ENCODE results near the gene KLHL1. TPM values are rescaled to one million over a fixed set of nuclear protein-coding genes. Genes with fewer than 3 reads are reported as not detected.

The KLHL1 gene
- total RNA-seq, 8 experiments from 2014 or later, result 0.17 to 14.5 (median 7.5) TPM; not detected in 1

DNA sequence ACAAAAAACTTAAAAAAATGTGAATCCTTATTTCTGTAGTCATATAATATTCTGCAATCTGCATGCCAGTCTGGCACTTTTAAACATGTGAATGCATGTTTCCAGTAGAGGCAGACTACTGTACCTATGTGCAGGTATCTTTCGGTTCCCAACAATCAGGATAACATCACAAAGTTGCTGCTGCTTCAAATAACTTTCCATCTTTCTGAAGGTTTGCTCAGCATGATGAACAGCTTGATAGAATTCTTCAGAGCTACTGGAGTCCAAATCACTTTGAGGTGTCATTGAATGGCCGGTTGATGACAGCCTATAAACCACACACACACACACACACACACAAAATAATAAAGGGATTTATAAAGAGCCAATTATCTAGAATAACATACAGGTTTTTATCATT lies 132.8 kb downstream of the KLHL1 start:
- Histone ChIP-seq H3K27ac (no peak overlapping the region), H3K4me3 (no peak overlapping the region), H3K4me1 (replicated peaks in 1 of 2) (no peaks in the 10 kb centered on the region)
- in situ Hi-C loops (cut with MboI; ENCODE audit: low pct_unique_long_range_greater_than_20kb in 2 of 9, low sequenced_read_pairs in 9 of 9, unreplicated experiment in 9 of 9), result no loop called here
- WGBS, 10 experiments, result 0 to 100% (median 80%) methylated on average over 1 to 2 of the region's 2 CpGs; no CpG with 5 or more reads in 1 of the 10 experiments
- ATAC-seq (replicated peaks in 6 of 8), result no peak

DNA sequence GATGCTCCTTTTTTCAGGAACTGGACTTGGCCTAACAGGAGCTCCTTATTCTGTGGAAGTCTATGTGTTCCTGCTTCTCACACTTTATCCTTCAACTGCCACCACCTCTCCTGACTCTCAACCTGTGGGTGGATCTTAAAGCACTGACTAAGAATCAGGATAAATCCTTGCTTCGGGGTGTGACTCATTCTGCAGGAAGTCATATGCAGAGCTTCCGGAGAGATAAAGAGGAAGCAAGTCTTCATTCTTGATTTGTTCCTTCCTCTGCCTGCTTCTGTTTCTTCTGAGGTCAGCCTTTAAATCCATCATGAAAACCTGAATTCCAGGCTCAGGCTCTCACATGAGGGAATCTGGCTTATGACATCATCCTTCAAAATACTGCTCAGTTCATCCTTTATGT lies 137.7 kb downstream of the KLHL1 start:
- WGBS, 10 experiments, result 0 to 83% (median 50%) methylated on average over 1 to 2 of the region's 2 CpGs; no CpG with 5 or more reads in 5 of the 10 experiments
- peak in 5 of 8 experiments; percentile 49 to 78 (median 67) for ATAC-seq (replicated peaks in 6 of 8)
- in situ Hi-C loops (cut with MboI; ENCODE audit: low pct_unique_long_range_greater_than_20kb in 2 of 9, low sequenced_read_pairs in 9 of 9, unreplicated experiment in 9 of 9), result no loop called here

DNA sequence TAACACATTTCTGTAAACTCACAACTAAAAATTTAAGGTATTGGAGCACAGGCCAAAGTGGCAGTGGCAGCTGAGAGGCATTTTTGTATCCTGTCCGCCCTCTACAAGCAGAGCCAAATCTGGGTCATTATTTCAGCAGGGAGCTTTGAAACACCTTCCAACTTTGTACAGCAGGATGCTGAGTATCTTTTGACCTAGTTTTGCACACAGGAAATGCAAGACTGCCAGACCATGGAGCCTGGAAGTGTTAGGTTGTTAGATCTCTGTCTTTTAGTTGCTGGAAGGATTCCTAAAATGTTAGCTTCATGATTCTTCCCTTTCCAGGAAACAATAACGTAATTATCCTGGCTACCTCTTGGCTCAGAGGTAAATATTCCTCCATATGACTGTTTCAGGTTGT lies 149.2 kb downstream of the KLHL1 start:
- H3K4me3 ChIP-seq, result no peak overlapping the region
- ATAC-seq (replicated peaks in 6 of 8), result no peak
- in situ Hi-C loops (cut with MboI; ENCODE audit: low pct_unique_long_range_greater_than_20kb in 2 of 9, low sequenced_read_pairs in 9 of 9, unreplicated experiment in 9 of 9), result no loop called here

More for the DNA sequence above, 137.7 kb downstream of the KLHL1 start:
- H3K27ac ChIP-seq, result no peak overlapping the region
- H3K4me3 ChIP-seq, result no peak overlapping the region
- H3K4me1 ChIP-seq (replicated peaks in 1 of 2), result no peaks in the 10 kb centered on the region

DNA sequence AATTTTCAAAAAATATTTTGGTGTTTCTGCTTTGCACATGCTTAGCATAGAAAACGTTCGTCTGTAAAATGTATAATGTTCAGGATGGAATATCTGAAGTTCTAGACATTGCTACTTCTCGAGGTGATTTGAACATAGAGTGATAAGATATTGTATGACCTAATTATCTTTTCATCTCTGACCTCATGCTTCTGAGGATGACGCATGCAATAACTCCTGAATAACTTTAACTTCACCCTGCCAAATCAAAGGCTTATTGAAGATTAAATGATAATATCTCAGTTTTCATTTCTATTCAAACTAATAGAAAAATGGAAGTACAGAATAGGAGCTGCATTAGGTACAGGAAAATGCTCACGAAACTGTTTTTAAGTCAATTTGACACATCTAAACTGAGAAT lies 151.4 kb downstream of the KLHL1 start:
- WGBS, 10 experiments, result 7 to 100% (median 87%) methylated on average over 1 to 5 of the region's 5 CpGs
- no peaks in the 10 kb centered on the region for H3K4me1 ChIP-seq (replicated peaks in 1 of 2)
- no peak for ATAC-seq (replicated peaks in 6 of 8)
- in situ Hi-C loops (cut with MboI; ENCODE audit: low pct_unique_long_range_greater_than_20kb in 2 of 9, low sequenced_read_pairs in 9 of 9, unreplicated experiment in 9 of 9), result no loop called here
- H3K27ac ChIP-seq, result no peak overlapping the region
- H3K4me3 ChIP-seq, result no peak overlapping the region

More for the DNA sequence above, 149.2 kb downstream of the KLHL1 start:
- no peaks in the 10 kb centered on the region for H3K4me1 ChIP-seq (replicated peaks in 1 of 2)
- no peak overlapping the region for H3K27ac ChIP-seq
- 0 to 100% (median 75%) methylated on average over 1 to 2 of the region's 2 CpGs; no CpG with 5 or more reads in 1 of the 10 experiments for WGBS, 10 experiments

DNA sequence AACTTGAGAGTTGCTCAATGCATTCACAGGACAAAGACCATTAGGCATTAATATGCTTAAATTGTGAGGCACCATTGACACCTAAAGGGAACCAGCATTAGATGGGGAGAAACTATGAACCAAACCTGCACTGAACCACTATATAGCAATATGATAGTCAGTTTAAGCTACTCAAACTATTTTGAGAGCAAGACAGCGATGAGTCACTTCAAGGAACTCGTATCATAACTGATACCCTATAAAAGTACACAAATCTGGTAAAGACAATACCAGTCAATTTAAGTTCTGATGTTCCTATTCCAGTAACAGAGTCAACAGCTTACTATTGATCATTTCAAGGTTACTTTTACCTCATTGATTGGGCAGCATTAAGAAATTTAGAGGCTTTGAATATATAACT lies 151.9 kb downstream of the KLHL1 start:
- Histone ChIP-seq H3K4me3 (no peak overlapping the region), H3K4me1 (replicated peaks in 1 of 2) (no peaks in the 10 kb centered on the region), H3K27ac (no peak overlapping the region)
- in situ Hi-C loops (cut with MboI; ENCODE audit: low pct_unique_long_range_greater_than_20kb in 2 of 9, low sequenced_read_pairs in 9 of 9, unreplicated experiment in 9 of 9), result no loop called here
- 0 to 100% (median 20%) methylated on average over 1 to 2 of the region's 2 CpGs; no CpG with 5 or more reads in 3 of the 10 experiments for WGBS, 10 experiments
- ATAC-seq (replicated peaks in 6 of 8), result no peak

DNA sequence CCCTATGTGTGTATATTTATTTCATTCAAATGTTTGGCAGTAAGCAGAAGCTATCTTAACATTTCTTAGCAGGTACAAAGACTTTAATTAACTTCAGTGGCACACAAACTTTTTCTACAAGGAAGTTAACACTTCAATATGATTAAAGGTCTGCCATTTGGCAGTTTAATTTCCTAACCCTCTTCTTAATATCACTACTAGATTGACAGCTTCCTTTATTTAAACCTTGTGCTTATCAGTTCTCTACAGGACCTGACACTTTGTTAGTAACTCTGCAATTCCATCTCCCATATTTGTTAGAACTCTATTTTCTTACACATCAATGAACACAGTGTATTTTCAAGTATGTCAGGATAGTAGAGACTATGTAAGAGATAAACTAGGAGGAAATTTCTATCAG lies 153.0 kb downstream of the KLHL1 start:
- ATAC-seq (replicated peaks in 6 of 8), result no peak
- Histone ChIP-seq H3K27ac (no peak overlapping the region), H3K4me1 (replicated peaks in 1 of 2) (no peaks in the 10 kb centered on the region), H3K4me3 (no peak overlapping the region)
- in situ Hi-C loops (cut with MboI; ENCODE audit: low pct_unique_long_range_greater_than_20kb in 2 of 9, low sequenced_read_pairs in 9 of 9, unreplicated experiment in 9 of 9), result no loop called here

DNA sequence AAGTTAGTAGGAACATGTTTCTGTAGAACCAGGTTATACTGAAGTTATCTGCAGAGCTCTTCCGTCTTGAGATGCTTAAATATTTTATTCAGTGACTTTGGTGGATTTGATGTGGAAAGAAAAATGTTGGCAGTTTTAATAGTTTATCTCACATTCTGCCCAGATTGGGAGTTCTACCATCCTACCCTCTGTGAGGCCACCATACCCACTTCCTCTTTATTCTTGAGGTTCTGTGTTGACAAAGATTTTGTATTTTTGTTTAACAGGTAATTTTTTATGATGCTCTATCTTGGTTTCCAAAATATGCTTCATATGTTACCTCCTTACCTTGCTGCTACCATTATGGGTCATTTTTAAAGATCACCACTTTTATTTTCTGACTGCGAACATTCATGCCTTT lies 156.8 kb downstream of the KLHL1 start:
- ATAC-seq (replicated peaks in 6 of 8), result no peak
- Histone ChIP-seq H3K4me1 (replicated peaks in 1 of 2) (no peaks in the 10 kb centered on the region), H3K4me3 (no peak overlapping the region), H3K27ac (no peak overlapping the region)
- in situ Hi-C loops (cut with MboI; ENCODE audit: low pct_unique_long_range_greater_than_20kb in 2 of 9, low sequenced_read_pairs in 9 of 9, unreplicated experiment in 9 of 9), result no loop called here
- WGBS, 10 experiments, result 0 to 100% (median 81%) methylated on average over 1 to 2 of the region's 2 CpGs; no CpG with 5 or more reads in 1 of the 10 experiments

DNA sequence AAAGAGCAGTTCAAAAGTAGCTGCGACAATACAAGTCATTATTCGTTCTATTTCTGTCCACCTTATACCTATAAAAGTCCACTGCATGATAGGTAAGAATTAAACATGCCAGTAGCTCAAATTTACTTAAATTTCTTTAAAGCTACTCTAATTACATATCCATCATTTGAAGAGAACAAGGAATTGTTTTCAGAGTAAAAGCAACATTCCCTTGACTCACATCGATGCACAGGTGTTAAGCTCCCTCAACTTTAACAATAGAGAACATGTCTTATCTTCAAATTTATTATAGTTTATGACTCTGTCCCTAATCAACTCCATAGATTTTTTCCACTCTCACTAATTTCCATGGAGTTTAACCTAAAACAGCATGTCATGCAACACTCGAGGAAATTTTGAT lies 158.1 kb downstream of the KLHL1 start:
- Histone ChIP-seq H3K4me1 (replicated peaks in 1 of 2) (no peaks in the 10 kb centered on the region), H3K27ac (no peak overlapping the region), H3K4me3 (no peak overlapping the region)
- in situ Hi-C loops (cut with MboI; ENCODE audit: low pct_unique_long_range_greater_than_20kb in 2 of 9, low sequenced_read_pairs in 9 of 9, unreplicated experiment in 9 of 9), result no loop called here
- no peak for ATAC-seq (replicated peaks in 6 of 8)
- WGBS, 10 experiments, result 0 to 94% (median 80%) methylated on average over 1 to 4 of the region's 4 CpGs

DNA sequence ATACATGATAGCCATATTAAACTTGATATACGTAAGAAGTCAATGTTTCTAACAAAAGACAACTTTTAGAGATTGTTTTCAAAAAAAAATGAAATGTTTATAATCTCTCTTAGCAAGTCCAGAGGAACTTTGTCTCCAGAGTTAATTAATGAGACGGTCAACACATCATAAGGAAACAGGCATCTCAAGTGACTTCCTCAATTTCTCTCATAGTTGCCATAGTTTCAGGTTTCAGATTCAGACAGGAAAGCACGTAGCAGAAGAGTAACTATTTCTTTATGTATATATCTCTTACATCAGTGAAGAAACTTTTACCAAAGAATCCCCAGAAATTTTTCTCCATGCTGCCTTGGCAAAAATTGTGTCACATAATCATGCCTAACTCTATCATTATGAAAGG lies 160.2 kb downstream of the KLHL1 start:
- WGBS, 10 experiments, result 0 to 100% (median 61%) methylated on average over 2 to 3 of the region's 3 CpGs
- ATAC-seq (replicated peaks in 6 of 8), result no peak
- in situ Hi-C loops (cut with MboI; ENCODE audit: low pct_unique_long_range_greater_than_20kb in 2 of 9, low sequenced_read_pairs in 9 of 9, unreplicated experiment in 9 of 9), result no loop called here
- Histone ChIP-seq H3K4me1 (replicated peaks in 1 of 2) (no peaks in the 10 kb centered on the region), H3K4me3 (no peak overlapping the region), H3K27ac (no peak overlapping the region)

DNA sequence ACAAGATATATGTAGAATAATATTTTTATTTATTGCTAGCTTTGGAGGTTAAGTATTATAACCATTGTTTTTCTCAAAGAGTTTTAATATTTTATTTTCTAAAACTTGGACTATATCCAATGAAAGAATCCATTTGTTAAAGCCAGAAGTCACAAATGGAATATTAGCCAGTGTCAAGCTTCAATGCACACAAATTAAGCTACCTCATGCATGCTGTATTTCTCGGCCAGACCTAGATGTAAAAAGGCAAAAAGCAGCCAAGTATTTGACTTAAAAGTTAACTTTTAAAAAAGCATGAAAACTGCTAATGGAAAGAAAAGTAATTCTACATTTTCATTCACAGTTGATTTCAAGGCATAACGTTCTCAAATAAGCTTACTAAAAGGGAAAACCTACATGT lies 160.7 kb downstream of the KLHL1 start:
- WGBS, 10 experiments, result 0 to 100% (median 76%) methylated on average over 1 to 2 of the region's 2 CpGs
- Histone ChIP-seq H3K4me1 (replicated peaks in 1 of 2) (no peaks in the 10 kb centered on the region), H3K27ac (no peak overlapping the region), H3K4me3 (no peak overlapping the region)
- no peak for ATAC-seq (replicated peaks in 6 of 8)
- in situ Hi-C loops (cut with MboI; ENCODE audit: low pct_unique_long_range_greater_than_20kb in 2 of 9, low sequenced_read_pairs in 9 of 9, unreplicated experiment in 9 of 9), result no loop called here

DNA sequence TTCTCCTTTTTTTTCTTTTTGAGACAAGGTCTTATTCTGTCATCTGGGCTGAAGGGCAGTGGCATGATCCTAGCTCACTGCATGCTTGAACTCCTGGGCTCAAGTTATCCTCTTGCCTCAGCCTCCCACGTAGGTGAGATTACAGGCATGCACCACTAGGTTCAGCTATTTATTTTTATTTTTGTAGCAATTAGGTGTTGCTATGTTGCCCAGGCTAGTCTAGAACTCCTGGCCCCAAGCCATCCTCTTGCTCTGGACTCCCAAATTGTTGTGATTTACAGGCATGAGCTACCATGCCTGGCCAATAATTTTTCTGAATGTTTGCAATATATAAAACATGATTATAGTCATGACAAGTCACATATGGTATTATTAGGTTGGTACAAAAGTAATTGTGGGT lies 161.7 kb downstream of the KLHL1 start:
- H3K27ac ChIP-seq, result no peak overlapping the region
- 0 to 100% (median 75%) methylated on average over 1 of the region's 1 CpG; no CpG with 5 or more reads in 1 of the 10 experiments for WGBS, 10 experiments
- H3K4me3 ChIP-seq, result no peak overlapping the region
- in situ Hi-C loops (cut with MboI; ENCODE audit: low pct_unique_long_range_greater_than_20kb in 2 of 9, low sequenced_read_pairs in 9 of 9, unreplicated experiment in 9 of 9), result no loop called here
- no peaks in the 10 kb centered on the region for H3K4me1 ChIP-seq (replicated peaks in 1 of 2)
- no peak for ATAC-seq (replicated peaks in 6 of 8)

DNA sequence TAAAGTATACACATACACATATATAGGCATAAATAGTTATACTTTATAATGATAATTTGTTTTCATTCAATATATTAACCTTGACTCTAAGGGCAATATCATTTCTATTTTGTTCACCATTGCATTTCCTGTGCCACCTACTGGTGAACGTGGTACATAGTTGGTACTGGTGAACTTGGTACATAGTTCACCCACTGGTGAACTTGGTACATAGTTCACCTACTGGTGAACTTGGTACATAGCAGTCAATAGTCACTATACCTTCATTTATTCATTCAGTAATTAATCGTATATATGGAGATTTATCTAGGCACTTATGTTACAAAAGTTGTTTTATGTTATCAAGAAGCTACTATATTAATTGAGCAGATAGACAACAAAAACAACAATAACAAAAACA lies 173.2 kb downstream of the KLHL1 start:
- WGBS, 10 experiments, result 31 to 100% (median 75%) methylated on average over 1 to 2 of the region's 2 CpGs

DNA sequence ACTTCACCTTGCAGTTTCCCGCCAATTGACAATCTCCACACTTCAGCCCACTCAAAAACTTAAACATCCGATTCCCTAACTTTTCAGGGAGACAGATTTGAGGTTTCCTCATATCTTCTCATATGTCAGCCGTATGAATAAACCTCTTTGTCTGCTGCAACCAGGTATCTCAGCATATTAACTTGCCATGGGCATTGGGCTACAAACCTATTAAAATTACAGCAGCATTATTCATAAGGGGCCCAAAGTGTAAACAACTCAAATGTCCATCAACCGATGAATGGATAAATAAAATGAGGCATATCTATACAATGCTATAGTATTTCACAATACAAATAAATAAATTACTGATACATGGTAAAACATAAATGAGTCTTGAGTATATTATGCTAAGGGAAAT lies 180.0 kb downstream of the KLHL1 start:
- Histone ChIP-seq H3K4me3 (no peak overlapping the region), H3K4me1 (replicated peaks in 1 of 2) (no peaks in the 10 kb centered on the region), H3K27ac (no peak overlapping the region)
- no peak for ATAC-seq (replicated peaks in 6 of 8)
- in situ Hi-C loops (cut with MboI; ENCODE audit: low pct_unique_long_range_greater_than_20kb in 2 of 9, low sequenced_read_pairs in 9 of 9, unreplicated experiment in 9 of 9), result no loop called here
- 6 to 100% (median 93%) methylated on average over 1 to 4 of the region's 4 CpGs for WGBS, 10 experiments

More for the DNA sequence above, 173.2 kb downstream of the KLHL1 start:
- in situ Hi-C loops (cut with MboI; ENCODE audit: low pct_unique_long_range_greater_than_20kb in 2 of 9, low sequenced_read_pairs in 9 of 9, unreplicated experiment in 9 of 9), result no loop called here
- H3K4me1 ChIP-seq (replicated peaks in 1 of 2), result no peaks in the 10 kb centered on the region
- no peak overlapping the region for H3K4me3 ChIP-seq
- no peak overlapping the region for H3K27ac ChIP-seq
- peak in 1 of 8 experiments; percentile 54 for ATAC-seq (replicated peaks in 6 of 8)

DNA sequence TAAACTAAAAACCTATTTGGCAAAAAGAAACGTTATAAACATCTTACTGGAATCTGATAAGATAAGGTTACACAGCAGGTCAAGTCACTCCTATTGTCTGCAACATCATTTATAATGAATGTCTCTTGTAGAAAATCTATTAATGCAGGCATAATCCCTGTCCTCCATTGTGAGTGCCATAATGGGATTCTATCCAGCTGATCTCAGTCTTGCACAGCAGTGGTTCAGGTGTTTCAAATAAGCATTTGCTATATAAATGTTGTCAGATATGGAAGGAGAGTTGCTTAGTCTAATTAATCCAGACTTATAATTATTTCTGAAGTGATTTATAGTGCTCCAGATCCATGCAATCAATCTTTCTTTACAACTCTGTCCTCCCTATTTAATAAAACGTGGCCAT lies 187.1 kb downstream of the KLHL1 start:
- Histone ChIP-seq H3K4me3 (no peak overlapping the region), H3K27ac (peak overlapping the region in 1 of 2 donors; percentile 59), H3K4me1 (replicated peaks in 1 of 2) (peaks cover 3 to 23% of the 10 kb centered on the region in 2 donors)
- in situ Hi-C loops (cut with MboI; ENCODE audit: low pct_unique_long_range_greater_than_20kb in 2 of 9, low sequenced_read_pairs in 9 of 9, unreplicated experiment in 9 of 9), result no loop called here
- ATAC-seq (replicated peaks in 6 of 8), result peak in 5 of 8 experiments; percentile 79 to 94 (median 93)
- WGBS, 10 experiments, result 0 to 39% (median 8%) methylated on average over 1 to 2 of the region's 2 CpGs
